NCI-H345 treated with DMSO at 0.1 percent for 48 hours (cell line): ENCODE data around the gene LCORL.
"Not testable (repeated sequence)": the region's sequence is repeated elsewhere in the genome, so short reads cannot be mapped to it uniquely, and the experiment has no call there.

Experiments
- DNase-seq: peaks from one replicate; lab custom pipeline; 2025; ENCODE audit not compliant: unreplicated experiment; lab: John Stamatoyannopoulos, UW

Gene LCORL

DNA sequence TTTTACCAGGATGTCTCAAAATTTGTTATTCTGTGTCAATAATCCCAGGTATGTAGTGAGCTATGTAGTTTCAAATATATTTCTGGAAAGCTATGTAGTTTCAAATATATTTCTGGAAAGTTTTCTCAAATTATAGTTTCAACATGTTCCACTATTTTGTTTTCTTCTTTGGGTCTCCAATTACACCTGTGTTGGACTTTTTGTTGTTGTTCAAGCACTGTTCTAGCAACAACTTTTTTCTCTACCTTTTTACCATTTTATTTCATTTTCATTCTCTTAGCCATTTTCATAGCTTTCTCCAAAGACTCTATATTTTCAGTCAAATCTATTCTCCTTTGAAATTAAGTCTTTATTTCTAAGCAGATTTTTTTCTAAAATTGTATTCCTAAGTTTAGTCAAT is 88.4 kb downstream of the LCORL start:
- no peak for DNase-seq

- DNase-seq: no peak
Observed at GRCh38 chr4:17932041-17932440, 89.5 kb downstream of the LCORL start.

GRCh38 chr4:17930256-17930655 is 91.3 kb downstream of the LCORL start:
- no peak for DNase-seq

DNA sequence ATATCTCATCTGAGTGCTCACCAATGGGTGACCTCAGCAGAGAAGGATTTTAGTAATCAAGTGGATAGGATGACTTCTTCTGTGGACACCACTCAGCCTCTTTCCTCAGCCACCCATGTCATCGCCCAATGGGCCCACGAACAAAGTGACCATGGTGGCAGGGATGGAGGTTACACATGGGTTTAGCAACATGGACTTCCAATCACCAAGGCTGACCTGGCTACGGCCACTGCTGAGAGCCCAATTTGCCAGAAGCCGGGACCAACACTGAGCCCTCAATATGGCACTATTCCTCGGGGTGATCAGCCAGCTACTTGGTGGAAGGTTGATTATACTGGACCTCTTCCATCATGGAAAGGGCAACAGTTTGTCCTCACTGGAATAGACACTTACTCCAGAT is 97.4 kb downstream of the LCORL start:
- DNase-seq: no peak

DNA sequence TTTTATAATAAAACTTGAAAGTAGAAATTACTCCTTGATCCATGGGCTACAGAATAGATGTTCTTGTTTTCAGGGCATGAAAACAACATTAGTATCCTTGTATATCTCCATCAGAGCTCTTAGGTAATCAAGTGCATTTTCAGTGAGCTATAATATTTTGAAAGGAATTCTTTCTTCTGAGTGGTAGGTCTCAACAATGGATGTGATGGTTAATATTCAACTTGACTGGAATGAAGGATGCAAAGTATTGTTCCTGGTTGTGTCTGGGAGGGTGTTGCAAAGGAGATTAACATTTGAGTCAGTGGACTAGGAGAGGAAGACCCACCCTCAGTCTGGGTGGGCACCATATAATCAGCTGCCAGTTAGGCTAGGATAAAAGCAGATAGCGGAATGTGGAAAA is 100.1 kb downstream of the LCORL start:
- DNase-seq: no peak

GRCh38 chr4:17920681-17921080 is 100.9 kb downstream of the LCORL start:
- no peak for DNase-seq

DNA sequence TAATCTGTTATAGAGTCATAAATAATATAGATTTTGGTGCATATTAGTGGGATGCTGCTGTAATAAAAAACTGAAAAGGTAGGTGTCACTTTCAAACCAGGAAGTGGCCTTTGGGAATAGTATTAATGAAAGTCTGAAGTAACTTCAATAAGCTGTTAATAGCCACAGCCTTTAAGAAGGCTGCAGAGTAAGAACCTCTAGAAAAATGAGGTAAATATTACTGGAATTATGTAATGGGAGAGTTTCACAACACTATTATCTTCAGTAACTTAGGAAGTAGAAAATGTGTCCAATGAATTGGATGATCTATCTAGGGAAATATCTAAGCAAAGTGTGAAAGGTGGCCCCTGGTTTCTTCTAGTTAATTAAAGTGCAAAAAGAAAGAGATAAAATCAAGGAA is 106.1 kb downstream of the LCORL start:
- DNase-seq: no peak

GRCh38 chr4:17912011-17912410 is 109.5 kb downstream of the LCORL start:
- DNase-seq: no peak

DNA sequence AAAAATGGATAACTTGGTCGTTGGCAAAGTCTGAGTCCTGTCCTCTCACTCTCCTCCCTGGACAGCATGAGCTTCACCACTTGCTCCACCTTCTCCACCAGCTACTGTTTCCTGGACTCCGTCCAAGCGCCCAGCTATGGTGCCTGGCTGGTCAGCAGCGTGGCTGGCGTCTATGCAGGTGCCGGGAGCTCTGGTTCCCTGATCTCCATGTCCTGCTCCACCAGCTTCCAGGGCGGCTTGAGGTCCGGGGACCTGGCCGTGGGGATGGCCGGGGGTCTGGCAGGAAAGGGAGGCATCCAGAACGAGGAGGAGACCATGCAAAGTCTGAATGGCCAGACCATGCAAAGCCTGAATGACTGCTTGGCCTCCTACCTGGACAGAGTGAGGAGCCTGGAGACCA is 109.9 kb downstream of the LCORL start:
- no peak for DNase-seq

GRCh38 chr4:17898553-17899055 is 123.0 kb downstream of the LCORL start:
- DNase-seq: no peak

DNA sequence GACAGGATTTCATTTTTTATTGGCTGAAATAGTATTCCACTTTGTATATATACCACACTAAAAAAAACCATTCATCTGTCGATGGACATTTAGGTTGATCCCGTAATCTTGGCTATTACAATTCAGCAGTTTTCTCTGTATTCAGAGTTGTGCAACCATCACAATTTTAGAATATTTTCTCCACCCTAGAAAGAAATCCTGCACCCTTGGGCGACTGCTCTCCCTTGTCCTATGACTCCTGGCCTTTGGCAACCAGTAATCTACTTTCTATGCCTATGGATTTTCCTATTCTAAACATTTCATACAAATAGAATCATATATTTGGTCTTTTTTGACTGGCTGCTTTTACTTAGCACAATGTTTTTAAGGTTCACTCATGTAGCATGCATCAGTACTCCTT is 126.1 kb downstream of the LCORL start:
- no peak for DNase-seq

DNA sequence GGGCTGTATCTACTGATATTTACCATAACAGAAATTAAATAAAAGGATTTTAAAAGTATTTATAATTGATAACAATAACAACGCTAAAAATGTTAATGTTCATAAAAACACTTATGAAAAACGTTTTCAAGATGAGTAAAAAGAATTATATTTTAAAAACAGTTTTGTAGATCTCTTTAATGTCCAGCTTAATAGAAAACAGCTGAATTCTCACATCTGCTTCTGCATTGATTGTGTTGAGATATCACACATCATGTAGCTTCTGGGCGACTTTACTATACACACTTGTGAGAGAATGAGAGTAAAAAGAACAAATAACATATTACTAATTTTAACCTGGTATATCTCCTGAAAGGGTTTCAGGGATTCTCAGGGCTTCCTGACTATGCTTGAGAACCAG is 127.1 kb downstream of the LCORL start:
- no peak for DNase-seq

- DNase-seq: no peak
Observed at GRCh38 chr4:17889692-17890091, 131.9 kb downstream of the LCORL start.

DNA sequence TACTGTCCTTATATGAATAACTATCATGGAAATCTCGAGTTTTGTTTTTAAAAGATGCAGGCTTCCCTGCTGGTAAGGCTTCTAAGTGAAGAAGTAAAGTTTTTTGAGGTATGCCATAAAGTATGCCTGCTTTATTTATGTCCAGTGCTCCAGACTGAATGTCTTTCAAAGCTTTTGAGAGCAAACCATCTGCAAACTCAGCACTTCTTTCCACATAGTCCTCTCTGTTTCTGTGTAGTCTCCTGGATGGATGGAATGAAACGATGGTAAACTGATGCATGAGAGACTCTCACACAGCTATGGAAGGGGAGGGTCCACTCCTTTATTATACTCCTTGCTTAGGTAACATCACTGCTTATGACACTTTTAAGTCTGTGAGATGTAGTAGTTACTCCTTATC is 137.0 kb downstream of the LCORL start:
- no peak for DNase-seq

DNA sequence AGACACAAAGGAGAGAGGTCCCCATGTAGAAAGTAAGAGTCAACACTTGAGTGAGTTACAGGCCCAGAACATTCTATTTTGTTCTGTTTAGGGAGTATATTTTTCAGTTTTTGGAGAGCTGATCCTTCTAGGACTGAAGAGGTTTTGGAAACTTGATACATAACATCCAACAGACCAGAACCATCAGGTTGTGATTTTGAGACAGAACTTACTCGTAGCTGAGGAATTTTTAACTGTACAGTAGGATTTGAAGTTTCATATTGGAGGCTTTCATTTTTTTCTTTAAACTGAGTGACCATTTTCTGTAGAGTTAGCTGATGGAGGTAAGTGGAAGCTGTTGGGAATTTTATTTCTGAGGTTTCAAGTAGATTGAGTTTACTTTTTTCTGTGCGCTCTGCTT is 137.5 kb downstream of the LCORL start:
- DNase-seq: no peak

DNA sequence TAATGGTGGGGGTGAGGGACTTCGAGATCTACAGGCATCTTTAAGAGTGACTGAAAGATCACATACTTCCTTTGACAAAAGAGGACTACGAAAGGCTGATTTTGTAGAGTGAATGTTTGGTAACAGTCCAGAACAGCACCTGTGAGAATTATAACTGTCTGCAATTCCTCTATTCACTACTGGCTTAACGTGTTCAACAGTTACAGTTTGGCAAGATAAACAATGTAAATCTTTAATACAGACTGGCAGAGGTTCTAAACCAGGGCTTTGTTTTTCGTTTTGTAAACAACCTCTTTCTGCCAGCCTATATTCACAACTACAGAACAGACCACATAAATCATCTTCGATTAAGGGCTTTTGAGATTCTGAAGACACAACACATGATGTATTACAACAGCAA is 143.9 kb downstream of the LCORL start:
- no peak for DNase-seq

DNA sequence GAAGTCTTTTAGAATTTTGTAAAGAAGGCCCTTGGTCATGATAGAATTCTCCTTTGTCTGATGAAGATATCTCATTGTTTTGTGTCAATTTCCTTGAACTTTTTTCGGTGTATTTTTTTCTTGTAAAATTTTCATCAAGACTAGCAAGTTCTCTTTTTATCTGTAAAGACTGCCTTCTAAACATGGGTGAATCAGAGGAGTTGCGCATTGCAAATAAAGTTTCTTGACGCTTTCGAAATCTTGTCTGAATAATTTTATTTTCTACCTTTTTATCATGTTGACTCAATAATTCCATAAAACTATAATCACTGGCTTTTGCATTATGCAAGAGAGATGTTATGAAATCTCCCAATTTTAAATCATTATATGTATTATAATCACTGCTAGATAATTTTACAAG is 144.6 kb downstream of the LCORL start:
- no peak for DNase-seq

- no peak for DNase-seq
Observed at GRCh38 chr4:17875402-17876070, 146.0 kb downstream of the LCORL start.

- no peak for DNase-seq
Observed at GRCh38 chr4:17869327-17869726, 152.2 kb downstream of the LCORL start.

- DNase-seq: no peak
Observed at GRCh38 chr4:17867276-17867675, 154.3 kb downstream of the LCORL start.

DNA sequence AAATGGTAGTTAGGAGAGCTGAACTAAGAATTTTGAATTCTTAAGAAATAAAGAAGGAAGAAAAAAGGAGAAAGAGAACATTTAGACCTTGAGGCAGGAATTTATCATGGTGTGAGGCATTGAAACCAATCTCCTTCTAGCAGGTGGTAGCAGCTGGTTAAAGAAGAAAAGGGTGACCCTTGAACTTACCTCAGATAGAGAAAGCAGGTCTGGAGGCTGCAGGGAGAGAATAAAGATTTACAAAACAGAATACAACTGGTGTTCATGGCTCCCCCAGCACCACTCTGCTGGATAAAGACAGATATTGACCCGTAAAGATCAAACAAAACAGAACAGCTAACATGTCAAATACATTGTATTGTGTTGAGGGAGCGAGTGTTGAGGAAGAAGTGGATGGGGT is 154.7 kb downstream of the LCORL start:
- no peak for DNase-seq

DNA sequence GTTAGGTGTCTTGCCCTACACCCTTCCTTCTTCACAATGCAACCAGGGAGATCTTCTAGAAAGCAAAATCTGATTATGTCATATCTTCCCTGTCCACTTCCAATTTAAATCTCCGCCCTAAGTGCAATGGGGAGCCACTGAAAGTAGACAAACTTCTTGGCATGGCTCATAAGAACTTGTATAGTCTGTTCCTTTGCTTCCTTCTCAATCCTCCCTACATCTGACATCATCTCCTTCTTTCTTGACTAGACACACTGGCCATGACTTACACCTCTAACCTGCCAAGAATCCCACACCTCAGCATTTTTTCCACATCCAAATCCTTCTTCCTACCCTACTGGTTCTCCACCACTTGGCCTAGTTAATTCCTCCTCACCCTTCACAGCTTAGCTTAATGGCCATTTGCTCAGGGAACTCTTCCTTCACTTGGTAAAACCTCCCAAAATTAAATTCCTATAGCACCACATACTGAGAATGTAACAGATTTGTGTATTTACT is 155.6 kb downstream of the LCORL start:
- no peak for DNase-seq

- DNase-seq: not testable (repeated sequence)
Observed at GRCh38 chr4:17861906-17862305, 159.6 kb downstream of the LCORL start.
